GM18520 (cell line): ENCODE results near the gene ADGB.
"Not testable (repeated sequence)": the region's sequence is repeated elsewhere in the genome, so short reads cannot be mapped to it uniquely, and the experiment has no call there.

Experiments
- ATAC-seq: cut with Tn5 transposase; IDR thresholded peaks from one replicate; pipeline ENCODE4 v1.9.1; 2021; ENCODE audit not compliant: unreplicated experiment

The ADGB gene

DNA sequence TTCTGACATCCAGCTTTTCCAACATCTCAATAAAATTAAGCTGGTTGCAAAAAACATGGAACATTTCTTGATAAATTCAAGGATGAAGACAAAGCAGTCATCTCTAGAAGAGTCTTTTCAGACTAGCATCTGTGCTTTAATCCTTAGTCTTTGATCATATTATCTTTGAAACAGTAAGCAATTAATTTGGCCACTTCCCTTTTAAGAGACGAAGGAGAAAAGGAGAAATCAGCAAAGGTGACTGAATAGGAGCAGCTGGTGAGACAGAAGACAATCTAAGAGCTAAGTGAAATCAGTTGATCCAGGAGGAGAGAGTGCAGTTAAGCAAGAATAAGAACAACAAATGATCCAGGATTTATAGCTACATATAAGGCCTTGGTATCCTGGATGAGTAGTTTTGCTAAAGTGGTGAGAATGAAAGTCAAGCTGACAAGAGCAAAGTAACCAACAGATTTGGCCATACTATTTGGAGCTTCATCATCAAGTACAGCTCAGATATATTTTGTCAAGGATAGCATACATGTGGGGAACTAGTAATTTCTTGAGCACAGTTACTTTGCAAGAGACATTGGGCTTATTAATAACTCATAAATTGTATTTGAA, 215.5 kb downstream of the ADGB start:
- ATAC-seq = no peak

- ATAC-seq = not testable (repeated sequence)
Measured at GRCh38 chr6:146815511-146816462, 217.0 kb downstream of the ADGB start.

GRCh38 chr6:146819596-146820320, 221.0 kb downstream of the ADGB start:
- no peak for ATAC-seq

GRCh38 chr6:146827216-146827928, 228.6 kb downstream of the ADGB start:
- no peak for ATAC-seq

DNA sequence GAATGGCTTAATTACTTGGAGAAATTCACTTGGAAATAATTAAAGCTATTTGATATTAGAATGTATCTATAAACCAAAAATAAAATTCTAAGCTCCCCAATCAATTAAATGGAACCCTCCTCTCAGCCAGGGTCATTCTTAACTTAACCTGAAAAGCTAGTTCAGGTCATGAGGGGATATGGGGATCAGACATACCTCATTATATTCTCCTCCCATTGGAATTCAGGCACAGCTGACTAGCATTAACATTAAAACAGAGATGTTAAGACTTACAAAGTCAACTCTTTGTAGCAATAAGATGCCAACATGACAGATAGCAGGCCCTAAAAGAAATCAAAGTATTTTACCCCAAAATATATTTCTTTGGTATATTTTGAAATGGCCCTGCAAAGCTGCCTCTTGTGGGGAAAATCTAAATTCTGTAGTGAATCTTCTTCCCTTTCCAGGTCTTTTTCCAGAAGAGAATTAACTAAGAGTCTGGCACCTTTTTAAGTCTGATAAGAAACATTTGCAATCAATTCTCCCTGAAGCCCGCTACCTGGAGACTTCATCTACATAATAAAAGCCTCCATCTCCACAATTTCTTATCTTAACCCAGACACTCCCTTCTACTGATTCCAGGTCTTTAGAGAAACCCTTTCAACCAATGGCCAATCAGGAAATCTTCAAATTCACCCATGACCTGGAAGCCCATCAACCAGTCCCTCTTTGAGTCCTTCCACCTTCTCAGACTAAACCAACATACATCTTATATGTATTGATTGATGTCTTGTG, 231.2 kb downstream of the ADGB start:
- ATAC-seq = no peak

GRCh38 chr6:146833157-146833556, 234.4 kb downstream of the ADGB start:
- ATAC-seq = no peak

- no peak for ATAC-seq
Measured at GRCh38 chr6:146840216-146840615, 241.4 kb downstream of the ADGB start.

DNA sequence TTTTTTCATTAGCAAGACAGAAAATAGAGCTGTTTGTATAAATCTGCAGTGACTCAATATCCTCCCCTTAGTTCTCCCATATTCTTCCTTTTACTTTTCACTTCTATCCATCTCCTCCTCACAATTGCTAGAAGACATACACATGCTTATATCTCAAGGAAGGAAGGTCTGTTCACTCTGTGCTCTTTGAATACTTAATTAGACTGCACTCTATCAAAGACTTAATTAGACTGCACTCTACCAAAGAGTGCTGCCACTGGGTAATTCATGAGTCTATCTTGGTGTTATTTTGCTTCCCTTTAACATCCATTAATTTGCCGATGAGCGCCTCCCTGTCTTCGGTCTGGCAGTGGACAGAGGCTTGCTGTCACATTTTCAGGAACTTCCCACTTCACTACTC, 241.9 kb downstream of the ADGB start:
- no peak for ATAC-seq

DNA sequence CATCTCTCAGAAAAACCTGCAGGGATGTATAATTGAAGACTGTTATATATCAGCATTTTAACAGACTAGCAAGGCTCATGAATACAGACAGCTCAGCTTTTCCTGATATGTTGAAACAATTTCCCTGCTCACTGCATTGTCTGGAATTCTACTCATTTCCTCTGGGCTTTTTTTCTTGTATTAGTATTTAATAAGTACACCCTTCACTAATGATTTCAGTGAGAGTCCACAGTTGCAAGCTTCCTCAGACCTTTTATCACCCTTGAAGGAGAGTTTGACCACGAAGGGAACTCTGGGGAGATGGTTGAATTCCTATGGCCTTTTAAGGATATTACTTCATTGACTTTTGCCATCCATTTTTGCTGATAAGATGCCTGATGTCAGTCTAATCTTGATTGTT, 248.7 kb downstream of the ADGB start:
- no peak for ATAC-seq

DNA sequence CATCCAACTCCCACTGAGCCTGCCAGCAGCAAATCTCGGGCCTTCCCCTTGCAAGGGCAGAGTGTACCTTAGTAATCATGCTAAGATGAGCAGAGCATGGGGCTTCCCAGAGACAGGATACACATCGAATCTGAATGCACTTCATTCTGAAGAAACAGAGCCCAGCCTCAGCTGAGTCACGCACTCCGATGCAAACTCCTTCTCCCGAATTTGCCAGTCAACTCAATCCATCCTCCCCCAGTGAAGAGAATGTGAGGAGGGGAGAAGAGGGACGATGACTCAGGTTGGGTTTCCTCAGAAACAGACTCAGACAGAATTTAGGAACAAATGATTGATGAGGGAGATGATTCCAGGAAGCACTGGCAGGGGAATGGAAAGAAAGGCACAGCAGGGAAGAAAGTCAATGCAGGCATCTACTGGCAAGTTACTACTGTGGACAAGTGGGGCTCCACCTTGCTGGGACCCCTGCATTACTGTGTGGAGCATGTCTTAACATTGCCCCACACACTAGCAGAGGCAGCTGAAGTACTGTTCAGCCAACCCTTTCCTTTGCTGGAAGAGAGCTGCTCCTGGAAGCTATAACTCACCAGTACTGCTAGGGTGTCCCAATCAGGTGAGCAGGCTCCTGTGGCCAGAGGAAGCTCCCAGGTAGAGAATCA, 251.6 kb downstream of the ADGB start:
- ATAC-seq = peak; percentile 60

- no peak for ATAC-seq
Measured at GRCh38 chr6:146850981-146851380, 252.2 kb downstream of the ADGB start.

- ATAC-seq = no peak
Measured at GRCh38 chr6:146851837-146852236, 253.1 kb downstream of the ADGB start.

- ATAC-seq = not testable (repeated sequence)
Measured at GRCh38 chr6:146854521-146855255, 255.9 kb downstream of the ADGB start.

DNA sequence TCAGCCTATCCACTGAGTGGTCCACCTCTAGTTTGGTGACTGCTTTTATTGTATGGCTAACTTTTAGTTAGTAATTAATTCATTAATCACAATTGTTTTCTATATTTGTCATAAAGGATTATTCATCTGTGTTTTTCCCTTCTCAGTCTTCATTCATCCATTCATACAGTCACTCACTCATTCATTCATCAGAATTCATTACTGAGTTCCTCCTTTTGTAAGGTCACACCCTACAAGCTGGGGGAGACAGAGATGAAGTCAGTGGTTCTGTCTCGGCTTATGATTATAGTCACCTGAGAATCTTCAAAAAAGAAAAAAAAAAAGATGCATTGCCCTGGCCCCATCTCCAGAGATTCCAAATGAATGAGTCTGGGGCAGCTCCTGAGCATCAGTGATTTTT, 257.1 kb downstream of the ADGB start:
- no peak for ATAC-seq

DNA sequence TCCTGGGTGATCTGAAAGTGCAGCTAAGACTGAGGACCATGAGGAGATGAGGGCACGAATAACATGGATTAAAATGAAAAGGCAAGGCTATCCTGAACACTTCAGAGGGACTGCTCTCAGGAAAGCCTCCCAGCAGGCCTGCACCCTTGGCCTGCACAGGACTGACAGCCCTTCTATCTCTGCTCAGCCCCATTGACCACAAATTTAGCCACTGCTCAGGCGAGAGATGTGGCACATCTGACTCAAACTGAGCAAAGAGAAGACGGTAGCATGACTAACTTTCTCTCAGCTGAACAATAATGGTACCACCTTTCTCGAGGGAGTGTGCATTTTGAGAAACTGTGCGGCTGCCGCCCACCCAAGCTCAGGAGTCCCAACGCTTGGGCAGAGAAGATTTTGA, 257.5 kb downstream of the ADGB start:
- ATAC-seq = peak; percentile 55

- peak; percentile 87 for ATAC-seq
Measured at GRCh38 chr6:146857180-146857979, 258.6 kb downstream of the ADGB start.

- no peak for ATAC-seq
Measured at GRCh38 chr6:146857980-146858347, 259.2 kb downstream of the ADGB start.

DNA sequence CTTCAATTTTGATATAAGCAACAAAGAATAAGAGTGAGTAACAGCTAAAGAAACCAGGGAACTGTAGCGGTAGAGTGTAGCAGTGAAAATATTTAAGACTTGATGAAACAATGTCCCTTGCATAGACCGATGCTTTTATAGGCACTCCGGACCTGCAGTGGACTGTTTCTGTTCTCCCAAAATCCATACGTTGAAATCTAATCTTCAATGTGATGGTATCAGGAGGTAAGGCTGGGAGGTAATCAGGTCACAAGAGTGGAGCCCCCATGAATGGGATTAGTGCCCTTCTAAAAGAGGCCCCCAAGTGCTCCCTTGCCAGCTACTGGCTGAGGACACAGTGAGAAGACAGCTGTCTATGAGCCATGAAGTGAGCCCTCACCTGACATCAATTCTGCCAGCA, 260.4 kb downstream of the ADGB start:
- no peak for ATAC-seq
